H9 (cell line): ENCODE data around the gene CEP131. TPM values are rescaled to one million over a fixed set of nuclear protein-coding genes. Genes with fewer than 3 reads are reported as not detected.

ENCODE experiments used
- DNase-seq: peaks from one replicate; pipeline ENCODE4 v3.0.0-alpha.2; 2017
- H2AFZ ChIP-seq: one replicate; pipeline ENCODE4 v1.6.1; 2013; ENCODE audit warnings: mild to moderate bottlenecking, low read length, control low read depth, moderate library complexity
- H2AK5ac ChIP-seq: 2 replicates; pipeline ENCODE4 v1.6.1; 2013; ENCODE audit warnings: low read length, control low read depth, mixed read lengths; ENCODE audit not compliant: insufficient read length
- H2BK120ac ChIP-seq: one replicate; pipeline ENCODE4 v1.6.1; 2013; ENCODE audit warnings: low read depth, mild to moderate bottlenecking, low read length, control low read depth, inconsistent platforms; ENCODE audit not compliant: poor library complexity, severe bottlenecking
- H2BK12ac ChIP-seq: 2 replicates; pipeline ENCODE4 v1.6.1; 2013; ENCODE audit warnings: low read length, control low read depth, mixed read lengths, low read depth; ENCODE audit not compliant: insufficient read length
- H2BK15ac ChIP-seq: 2 replicates; pipeline ENCODE4 v1.6.1; 2013; ENCODE audit warnings: low read depth, low read length, control low read depth
- H2BK20ac ChIP-seq: one replicate; pipeline ENCODE4 v1.6.1; 2013; ENCODE audit warnings: low read depth, mild to moderate bottlenecking, low read length, control low read depth, inconsistent platforms; ENCODE audit not compliant: poor library complexity, severe bottlenecking
- H2BK5ac ChIP-seq: 2 replicates; pipeline ENCODE4 v1.6.1; 2013; ENCODE audit warnings: low read length, control low read depth, mixed read lengths; ENCODE audit not compliant: insufficient read length
- H3K14ac ChIP-seq: 2 replicates; pipeline ENCODE4 v1.6.1; 2013; ENCODE audit warnings: low read length, control low read depth; ENCODE audit not compliant: insufficient read depth
- H3K18ac ChIP-seq: 2 replicates; pipeline ENCODE4 v1.6.1; 2013; ENCODE audit warnings: low read depth, mild to moderate bottlenecking, mixed read lengths, low read length, control low read depth; ENCODE audit not compliant: insufficient read length
- H3K23ac ChIP-seq: 2 replicates; pipeline ENCODE4 v1.6.1; 2013; ENCODE audit warnings: low read length, control low read depth, mixed read lengths, low read depth; ENCODE audit not compliant: insufficient read length
- H3K23me2 ChIP-seq: 2 replicates; pipeline ENCODE4 v1.6.1; 2013; ENCODE audit warnings: low read depth, mild to moderate bottlenecking, mixed read lengths, low read length, control low read depth; ENCODE audit not compliant: insufficient read length, poor library complexity, severe bottlenecking
- H3K27ac ChIP-seq: 2 replicates; pipeline ENCODE4 v1.5.1; 2013; ENCODE audit warnings: low read length, control low read depth, mixed read lengths, low read depth; ENCODE audit not compliant: insufficient read length
- H3K27me3 ChIP-seq: 2 replicates; pipeline ENCODE4 v1.6.1; 2013; ENCODE audit warnings: low read length, control low read depth, inconsistent platforms; ENCODE audit not compliant: insufficient read depth
- H3K4ac ChIP-seq: 2 replicates; pipeline ENCODE4 v1.6.1; 2013; ENCODE audit warnings: low read depth, mild to moderate bottlenecking, control low read depth, inconsistent platforms, low read length, moderate library complexity
- H3K4me1 ChIP-seq: 2 replicates; pipeline ENCODE4 v1.6.1; 2013; ENCODE audit warnings: low read length, control low read depth, inconsistent platforms; ENCODE audit not compliant: insufficient read depth
- H3K4me2 ChIP-seq: 2 replicates; pipeline ENCODE4 v1.6.1; 2013; ENCODE audit warnings: low read length, control low read depth, mixed read lengths; ENCODE audit not compliant: insufficient read length, insufficient read depth
- H3K56ac ChIP-seq: 2 replicates; pipeline ENCODE4 v1.6.1; 2013; ENCODE audit warnings: low read depth, mild to moderate bottlenecking, mixed read lengths, low read length, control low read depth; ENCODE audit not compliant: insufficient read length
- H3K79me1 ChIP-seq: 2 replicates; pipeline ENCODE4 v1.6.1; 2013; ENCODE audit warnings: low read depth, mild to moderate bottlenecking, moderate library complexity, low read length, control low read depth, inconsistent platforms; ENCODE audit not compliant: insufficient read depth, poor library complexity, severe bottlenecking
- H3K79me2 ChIP-seq: 2 replicates; pipeline ENCODE4 v1.6.1; 2013; ENCODE audit warnings: low read length, control low read depth, inconsistent platforms; ENCODE audit not compliant: insufficient read depth
- H3K9ac ChIP-seq: 2 replicates; pipeline ENCODE4 v1.6.1; 2013; ENCODE audit warnings: low read length, control low read depth, mixed read lengths; ENCODE audit not compliant: insufficient read length; ENCODE audit errors: extremely low read depth
- H3K9me3 ChIP-seq: one replicate; pipeline ENCODE4 v1.6.1; 2013; ENCODE audit warnings: low read depth, low read length, inconsistent platforms; ENCODE audit not compliant: control insufficient read depth
- H3T11ph ChIP-seq: one replicate; pipeline ENCODE4 v1.6.1; 2013; ENCODE audit warnings: mild to moderate bottlenecking, low read length, control low read depth, inconsistent platforms
- H4K20me1 ChIP-seq: one replicate; pipeline ENCODE4 v1.6.1; 2013; ENCODE audit not compliant: control insufficient read depth, insufficient read length, insufficient read depth
- H4K5ac ChIP-seq: 2 replicates; pipeline ENCODE4 v1.6.1; 2013; ENCODE audit warnings: low read depth, mild to moderate bottlenecking, mixed read lengths, low read length, control low read depth; ENCODE audit not compliant: insufficient read length
- H4K8ac ChIP-seq: replicated peaks from 2 replicates; pipeline ENCODE4 v1.6.1; 2013; ENCODE audit warnings: low read length, control low read depth, mixed read lengths, low read depth; ENCODE audit not compliant: insufficient read length
- H4K91ac ChIP-seq: 2 replicates; pipeline ENCODE4 v1.6.1; 2013; ENCODE audit warnings: low read depth, mild to moderate bottlenecking, moderate library complexity, mixed read lengths, low read length, control low read depth; ENCODE audit not compliant: insufficient read length
- H3K27ac Mint-ChIP-seq, 3 experiments: 2 replicates in 2 of 3; 3 replicates in 1 of 3; pipeline ENCODE4 v1.8.0; 2020 to 2021; ENCODE audit warnings: mixed read lengths in 3 of 3, mild to moderate bottlenecking in 1 of 3, moderate library complexity in 1 of 3
- H3K27me3 Mint-ChIP-seq: 2 replicates; pipeline ENCODE4 v1.8.0; 2021; ENCODE audit warnings: low read depth, mild to moderate bottlenecking, moderate library complexity, mixed read lengths
- H3K36me3 Mint-ChIP-seq, 3 experiments: 2 replicates in 2 of 3; 3 replicates in 1 of 3; pipeline ENCODE4 v1.8.0; 2020 to 2021; ENCODE audit warnings: low read depth in 3 of 3, mixed read lengths in 3 of 3; ENCODE audit not compliant: insufficient read depth in 1 of 3
- H3K4me1 Mint-ChIP-seq, 2 experiments: 2 replicates each; pipeline ENCODE4 v1.8.0; 2020; ENCODE audit warnings: mixed read lengths in 2 of 2
- H3K4me3 Mint-ChIP-seq, 2 experiments: 2 replicates in 1 of 2; 3 replicates in 1 of 2; pipeline ENCODE4 v1.8.0; 2020 to 2021; ENCODE audit warnings: mild to moderate bottlenecking in 2 of 2, mixed read lengths in 2 of 2, moderate library complexity in 1 of 2
- H3K9me3 Mint-ChIP-seq, 2 experiments: 2 replicates in 1 of 2; 3 replicates in 1 of 2; pipeline ENCODE4 v1.8.0; 2020; ENCODE audit warnings: mild to moderate bottlenecking in 2 of 2, mixed read lengths in 2 of 2, moderate library complexity in 1 of 2
- WGBS: extraction: QIAGEN DNeasy Blood & Tissue Kit; methylation state at CpG from one replicate; pipeline ENCODE4 v1.1.7; 2013; ENCODE audit warnings: missing lambda C conversion rate, low lambda C conversion rate, mixed read lengths; ENCODE audit not compliant: insufficient read length; ENCODE audit errors: extremely low coverage; 5-methylcytosine and 5-hydroxymethylcytosine counted together
- total RNA-seq: library from RNA; stranded (reverse); gene quantifications from 2 replicates; pipeline ENCODE4 v1.2.1, GENCODE V29; 2021
- TF ChIP-seq, protein P1 (sequence below): fragments of 200-600 bp; sonication (generic); conservative IDR thresholded peaks from 3 replicates; pipeline ENCODE4 v1.8.0; 2021; ENCODE audit warnings: antibody characterized with exemption, mild to moderate bottlenecking

CEP131 gene
- total RNA-seq, 1 experiment from 2014 or later, result 16.3 TPM

DNA sequence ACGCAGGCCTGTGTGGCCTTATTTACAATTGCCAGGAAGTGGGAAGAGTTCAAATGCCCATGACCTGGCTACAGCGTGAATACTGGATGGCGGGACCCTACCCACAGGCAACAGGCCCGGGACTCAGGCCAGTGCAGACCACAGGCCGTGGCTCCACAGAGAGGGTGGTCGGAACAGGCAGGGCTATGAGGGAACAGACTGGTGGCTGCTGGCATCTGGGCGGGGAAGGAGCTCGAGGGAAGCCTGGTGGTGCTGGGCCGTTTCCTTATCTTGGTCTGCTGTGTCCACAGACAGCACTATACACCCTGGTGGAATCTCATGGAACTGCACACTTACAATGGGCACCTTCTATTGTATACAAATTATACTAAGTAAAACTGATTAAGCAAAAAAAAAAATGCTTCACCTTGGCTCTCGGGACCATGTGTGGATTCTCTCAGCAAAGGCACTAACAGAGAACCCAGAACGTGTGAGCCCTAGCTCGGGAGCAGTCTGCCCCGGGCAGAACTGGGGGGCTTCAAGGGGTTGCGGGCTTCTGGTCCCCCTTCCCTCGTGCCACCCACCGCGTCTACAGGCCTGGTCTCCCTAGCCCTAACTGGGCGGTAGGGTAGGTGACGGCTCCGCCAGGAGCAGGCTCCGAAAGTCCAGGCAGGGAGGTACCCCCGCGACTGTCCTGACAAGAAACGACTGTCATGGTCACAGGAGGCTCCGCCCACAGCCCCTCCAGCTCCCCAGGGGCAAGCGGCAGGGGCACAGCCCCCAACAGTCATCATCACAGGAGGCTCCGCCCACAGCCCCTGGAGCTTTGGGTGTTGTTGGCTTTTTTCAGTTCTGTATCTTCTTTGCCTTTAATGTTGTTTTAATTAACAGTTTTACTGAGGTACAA, 21.8 kb downstream of the CEP131 start:
- H3T11ph ChIP-seq, result no peak overlapping the region
- no peak for DNase-seq
- no peaks in the 10 kb centered on the region for H3K79me1 ChIP-seq
- H3K4me1 Mint-ChIP-seq, result peaks cover 3% of the 10 kb centered on the region in 2 experiments; a peak in 2 of 4 replicates
- H2BK20ac ChIP-seq, result no peak overlapping the region
- H4K91ac ChIP-seq, result no peak overlapping the region
- H3K27ac Mint-ChIP-seq, result peak overlapping the region in 1 of 3 experiments; percentile 81; a peak in 2 of 7 replicates
- no peak overlapping the region for H3K14ac ChIP-seq
- no peak overlapping the region for H3K23ac ChIP-seq
- H3K27me3 Mint-ChIP-seq, result no peaks in the 10 kb centered on the region
- H2AK5ac ChIP-seq, result no peak overlapping the region
- H2BK5ac ChIP-seq, result no peak overlapping the region
- H3K27ac ChIP-seq, result no peak overlapping the region
- no peak overlapping the region for H2BK12ac ChIP-seq
- H4K8ac ChIP-seq, result no peak overlapping the region
- H3K56ac ChIP-seq, result no peak overlapping the region
- H4K20me1 ChIP-seq, result no peaks in the 10 kb centered on the region
- H2BK120ac ChIP-seq, result no peak overlapping the region
- no peak overlapping the region for H4K5ac ChIP-seq
- H3K27me3 ChIP-seq, result no peaks in the 10 kb centered on the region
- no peak overlapping the region for H2BK15ac ChIP-seq
- no peak overlapping the region for H3K4me3 Mint-ChIP-seq
- no peak overlapping the region for H3K4ac ChIP-seq
- H3K36me3 Mint-ChIP-seq, result peaks cover 0 to 27% (median 16%) of the 10 kb centered on the region in 3 experiments; a peak in 5 of 7 replicates
- H3K9me3 Mint-ChIP-seq, result no peaks in the 10 kb centered on the region
- H2AFZ ChIP-seq, result no peak overlapping the region
- no CpG with 5 or more reads among the region's 27 CpGs for WGBS
- H3K4me2 ChIP-seq, result no peak overlapping the region
- H3K79me2 ChIP-seq, result no peaks in the 10 kb centered on the region
- H3K9me3 ChIP-seq, result no peaks in the 10 kb centered on the region
- H3K9ac ChIP-seq, result no peak overlapping the region
- TF ChIP-seq, protein P1, sequence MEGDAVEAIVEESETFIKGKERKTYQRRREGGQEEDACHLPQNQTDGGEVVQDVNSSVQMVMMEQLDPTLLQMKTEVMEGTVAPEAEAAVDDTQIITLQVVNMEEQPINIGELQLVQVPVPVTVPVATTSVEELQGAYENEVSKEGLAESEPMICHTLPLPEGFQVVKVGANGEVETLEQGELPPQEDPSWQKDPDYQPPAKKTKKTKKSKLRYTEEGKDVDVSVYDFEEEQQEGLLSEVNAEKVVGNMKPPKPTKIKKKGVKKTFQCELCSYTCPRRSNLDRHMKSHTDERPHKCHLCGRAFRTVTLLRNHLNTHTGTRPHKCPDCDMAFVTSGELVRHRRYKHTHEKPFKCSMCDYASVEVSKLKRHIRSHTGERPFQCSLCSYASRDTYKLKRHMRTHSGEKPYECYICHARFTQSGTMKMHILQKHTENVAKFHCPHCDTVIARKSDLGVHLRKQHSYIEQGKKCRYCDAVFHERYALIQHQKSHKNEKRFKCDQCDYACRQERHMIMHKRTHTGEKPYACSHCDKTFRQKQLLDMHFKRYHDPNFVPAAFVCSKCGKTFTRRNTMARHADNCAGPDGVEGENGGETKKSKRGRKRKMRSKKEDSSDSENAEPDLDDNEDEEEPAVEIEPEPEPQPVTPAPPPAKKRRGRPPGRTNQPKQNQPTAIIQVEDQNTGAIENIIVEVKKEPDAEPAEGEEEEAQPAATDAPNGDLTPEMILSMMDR, result peak; percentile 59
- H3K18ac ChIP-seq, result no peak overlapping the region
- no peaks in the 10 kb centered on the region for H3K23me2 ChIP-seq
- no peaks in the 10 kb centered on the region for H3K4me1 ChIP-seq
